HEK293 (cell line): Measurements from ENCODE around the gene S100A10.

ENCODE experiments used
- KLF8 ChIP-seq: fragments of 450-650 bp; formaldehyde crosslinking; IDR thresholded peaks from 2 replicates; pipeline ENCODE4 v1.5.1; 2016; ENCODE audit warnings: missing biosample characterization, missing genetic modification characterization
- ZNF184 ChIP-seq: fragments of 450-650 bp; IDR thresholded peaks from 2 replicates; pipeline ENCODE4 v1.5.1; 2018; ENCODE audit warnings: missing biosample characterization, mild to moderate bottlenecking, missing genetic modification characterization
- ZNF423 ChIP-seq: fragments of 450-650 bp; formaldehyde crosslinking; IDR thresholded peaks from 2 replicates; pipeline ENCODE4 v1.5.1; 2016; ENCODE audit warnings: missing biosample characterization, missing genetic modification characterization
- ZNF76 ChIP-seq: fragments of 450-650 bp; formaldehyde crosslinking; IDR thresholded peaks from 2 replicates; pipeline ENCODE4; 2016; ENCODE audit warnings: low read depth, missing biosample characterization, missing genetic modification characterization, borderline replicate concordance
- ZSCAN16 ChIP-seq: fragments of 450-650 bp; formaldehyde crosslinking; IDR thresholded peaks from 2 replicates; pipeline ENCODE4 v1.5.1; 2016; ENCODE audit warnings: missing biosample characterization, missing genetic modification characterization
- TF ChIP-seq, protein P1 (sequence below): fragments of 450-650 bp; formaldehyde crosslinking; IDR thresholded peaks from 2 replicates; pipeline ENCODE4 v1.5.1; 2016; ENCODE audit warnings: missing biosample characterization, missing genetic modification characterization

- TF ChIP-seq ZNF423 (tag by site-specific recombination) (no peak), ZNF76 (tag by site-specific recombination) (no peak), ZSCAN16 (tag by site-specific recombination) (no peak), ZNF184 (tag by site-specific recombination) (no peak), KLF8 (tag by site-specific recombination) (no peak)
- TF ChIP-seq, protein P1, sequence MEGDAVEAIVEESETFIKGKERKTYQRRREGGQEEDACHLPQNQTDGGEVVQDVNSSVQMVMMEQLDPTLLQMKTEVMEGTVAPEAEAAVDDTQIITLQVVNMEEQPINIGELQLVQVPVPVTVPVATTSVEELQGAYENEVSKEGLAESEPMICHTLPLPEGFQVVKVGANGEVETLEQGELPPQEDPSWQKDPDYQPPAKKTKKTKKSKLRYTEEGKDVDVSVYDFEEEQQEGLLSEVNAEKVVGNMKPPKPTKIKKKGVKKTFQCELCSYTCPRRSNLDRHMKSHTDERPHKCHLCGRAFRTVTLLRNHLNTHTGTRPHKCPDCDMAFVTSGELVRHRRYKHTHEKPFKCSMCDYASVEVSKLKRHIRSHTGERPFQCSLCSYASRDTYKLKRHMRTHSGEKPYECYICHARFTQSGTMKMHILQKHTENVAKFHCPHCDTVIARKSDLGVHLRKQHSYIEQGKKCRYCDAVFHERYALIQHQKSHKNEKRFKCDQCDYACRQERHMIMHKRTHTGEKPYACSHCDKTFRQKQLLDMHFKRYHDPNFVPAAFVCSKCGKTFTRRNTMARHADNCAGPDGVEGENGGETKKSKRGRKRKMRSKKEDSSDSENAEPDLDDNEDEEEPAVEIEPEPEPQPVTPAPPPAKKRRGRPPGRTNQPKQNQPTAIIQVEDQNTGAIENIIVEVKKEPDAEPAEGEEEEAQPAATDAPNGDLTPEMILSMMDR (tag by site-specific recombination): no peak
These were observed 50.8 kb downstream of the S100A10 start for GRCh38 chr1:151942882-151943281.
